GM12878 (cell line): ENCODE results near the gene TMCC3. TPM values are rescaled to one million over a fixed set of nuclear protein-coding genes. Genes with fewer than 3 reads are reported as not detected.

ENCODE experiments used
- ATAC-seq: fragments of 200-7000 bp; cut with Tn5 transposase; 3 replicates; pipeline ENCODE4 v1.9.1; 2020; ENCODE audit warnings: mild to moderate bottlenecking, moderate library complexity
- BruUV-seq: library from RNA; stranded (reverse); fragments of 400-500 nt; replicated peaks from 2 replicates; lab custom pipeline; 2021; lab: Mats Ljungman, UMichigan
- CTCF ChIA-PET: fragments of 300-600 bp; sonication (Branson Sonifier 250); formaldehyde crosslinking; extraction: SDS; loops from one replicate; lab custom pipeline; 2021; ENCODE audit warnings: inconsistent platforms; lab: Yijun Ruan, JAX
- POLR2A ChIA-PET: fragments of 350-600 bp; formaldehyde crosslinking; extraction: SDS; loops from one replicate; lab custom pipeline; 2021; ENCODE audit warnings: inconsistent platforms; lab: Charles Lee
- RAD21 ChIA-PET: fragments of 300-600 bp; sonication (Branson Sonifier 250); formaldehyde crosslinking; loops from one replicate; lab custom pipeline; 2023; ENCODE audit warnings: antibody characterized with exemption; ENCODE audit not compliant: unreplicated experiment; lab: Charles Lee
- SMC1A ChIA-PET: fragments of 300-600 bp; sonication (Branson Sonifier 250); formaldehyde crosslinking; loops from one replicate; lab custom pipeline; 2023; ENCODE audit not compliant: unreplicated experiment, uncharacterized antibody; lab: Charles Lee
- DNase-seq: peaks from one replicate; pipeline ENCODE4 v3.0.0-alpha.2; 2011; ENCODE audit warnings: low read depth, low spot score
- FAIRE-seq: peaks from 3 replicates; lab custom pipeline; 2011; peaks lifted over from hg19 to GRCh38; lab: Jason Lieb, UNC
- H2AFZ ChIP-seq: 2 replicates; pipeline ENCODE4 v1.6.0; 2011; ENCODE audit warnings: low read depth, low read length, control low read depth; ENCODE audit not compliant: control insufficient read depth
- H3K27ac ChIP-seq: 2 replicates; pipeline ENCODE4 v1.5.1; 2011; ENCODE audit warnings: control low read depth; ENCODE audit not compliant: control insufficient read depth, insufficient read depth
- H3K27me3 ChIP-seq, 2 experiments: replicated peaks in 1 of 2; 2 replicates each; pipeline versions ENCODE4 v1.6.0 to v1.6.1; 2011; ENCODE audit warnings: low read length in 1 of 2; ENCODE audit not compliant: control insufficient read depth in 2 of 2, insufficient read depth in 2 of 2
- H3K36me3 ChIP-seq, 2 experiments: 2 replicates each; pipeline ENCODE4 v1.5.1; 2011; ENCODE audit warnings: low read length in 1 of 2; ENCODE audit not compliant: control insufficient read depth in 2 of 2, insufficient read depth in 2 of 2
- H3K4me1 ChIP-seq: 2 replicates; pipeline ENCODE4 v1.6.1; 2011; ENCODE audit warnings: mild to moderate bottlenecking, low read length, moderate library complexity, mixed read lengths; ENCODE audit not compliant: control insufficient read depth, insufficient read depth
- H3K4me2 ChIP-seq: 2 replicates; pipeline ENCODE4 v1.6.0; 2011; ENCODE audit warnings: control low read depth; ENCODE audit not compliant: control insufficient read depth, insufficient read depth
- H3K4me3 ChIP-seq: fragments of 200-600 bp; sonication (generic); 2 replicates; pipeline ENCODE4 v1.5.1; 2016
- H3K79me2 ChIP-seq: 2 replicates; pipeline ENCODE4 v1.6.0; 2011; ENCODE audit warnings: low read length; ENCODE audit not compliant: control insufficient read depth, insufficient read depth
- H3K9ac ChIP-seq: 2 replicates; pipeline ENCODE4 v1.8.0; 2011; ENCODE audit warnings: low read length, control low read depth, mixed read lengths; ENCODE audit not compliant: control insufficient read depth, insufficient read depth
- H3K9me3 ChIP-seq: replicated peaks from 3 replicates; pipeline ENCODE4 v1.5.1; 2011; ENCODE audit warnings: mild to moderate bottlenecking, low read length; ENCODE audit not compliant: control insufficient read depth, insufficient read depth
- H4K20me1 ChIP-seq: 2 replicates; pipeline ENCODE4 v1.6.0; 2011; ENCODE audit not compliant: control insufficient read depth, insufficient read depth
- ASH2L ChIP-seq: fragments of 300-600, 200-600 bp; sonication (generic); IDR thresholded peaks from 2 replicates; pipeline ENCODE4 v1.6.1; 2017; ENCODE audit warnings: low read depth, mild to moderate bottlenecking, borderline replicate concordance
- E2F4 ChIP-seq: IDR thresholded peaks from 2 replicates; pipeline ENCODE4 v1.6.1; 2012; ENCODE audit warnings: low read depth, low read length, improper control_type of control experiment
- ETV6 ChIP-seq, 2 experiments: fragments of 450-650 bp in 1 of 2; IDR thresholded peaks in 1 of 2; conservative IDR thresholded peaks in 1 of 2; 2 replicates each; pipeline ENCODE4 v1.6.1; 2014; ENCODE audit warnings: antibody characterized with exemption in 1 of 2, borderline replicate concordance in 1 of 2, low read depth in 1 of 2, mild to moderate bottlenecking in 1 of 2, moderate library complexity in 1 of 2
- HSF1 ChIP-seq: fragments of 150-350 bp; IDR thresholded peaks from 2 replicates; pipeline ENCODE4 v1.6.1; 2014; ENCODE audit warnings: mild to moderate bottlenecking, low read depth, low read length
- ZBTB4 ChIP-seq: fragments of 450-650 bp; formaldehyde crosslinking; IDR thresholded peaks from 2 replicates; pipeline ENCODE4 v1.4.0; 2022; ENCODE audit warnings: mild to moderate bottlenecking, moderate library complexity
- ZZZ3 ChIP-seq: IDR thresholded peaks from 2 replicates; pipeline ENCODE4 v1.6.1; 2011; ENCODE audit warnings: low read depth; ENCODE audit not compliant: control insufficient read depth, insufficient read length
- WGBS: methylation state at CpG from one replicate; pipeline ENCODE4 v1.1.6; 2016; ENCODE audit warnings: low lambda C conversion rate; ENCODE audit not compliant: insufficient replicate concordance, insufficient coverage; ENCODE audit errors: missing lambda C conversion rate; 5-methylcytosine and 5-hydroxymethylcytosine counted together
- in situ Hi-C: fragments of 300-500 bp; cut with MboI; formaldehyde crosslinking; loops from 9 replicates; pipeline ENCODE4 v1.14.3; 2018; ENCODE audit warnings: mixed read lengths
- intact Hi-C: fragments of 100-400 bp; cut with micrococcal nuclease; formaldehyde crosslinking; loops from one replicate; pipeline ENCODE4 v1.14.2; 2022; ENCODE audit not compliant: unreplicated experiment
- polyA plus RNA-seq, 11 experiments: library from polyadenylated mRNA; depleted of rRNA in 4 of 11; unstranded in 6 of 11; stranded (reverse) in 5 of 11; fragments of >200 nt; fragmentation: Nextera tagmentation in 4 of 11; fragmentation: Illumina TruSeq in 1 of 11; extraction: Ambion mirVana in 4 of 11; extraction: Trizol in 1 of 11; gene quantifications; 1 replicate in 1 of 11; 2 replicates in 10 of 11; pipeline versions ENCODE4 v1.2.1 to v1.2.3, GENCODE V29; 2011 to 2016; ENCODE audit warnings: inconsistent platforms in 2 of 11, missing spikeins in 2 of 11, low read depth in 1 of 11
- total RNA-seq, 4 experiments: library from RNA; depleted of rRNA in 3 of 4; stranded (reverse); fragments of >200 nt in 3 of 4; fragmentation: Illumina TruSeq in 1 of 4; extraction: Trizol in 1 of 4; gene quantifications; 2 replicates each; pipeline versions ENCODE4 v1.2.1 to v1.2.3, GENCODE V29; 2013 to 2021

TMCC3 gene
- total and polyA plus RNA-seq, 10 of the 15 experiments (the other 5 are each of a cell fraction or from before 2014, with no cell fraction given), result 5.8 to 29.8 (median 12.6) TPM

GRCh38 chr12:94625531-94625930, 24.8 kb downstream of the TMCC3 start:
- in situ Hi-C loops, result no loop called here
- intact Hi-C loops, result no loop called here

GRCh38 chr12:94623161-94623920, 27.0 kb downstream of the TMCC3 start:
- H3K4me3 ChIP-seq, result no peak overlapping the region
- in situ Hi-C loops (no loop called here), intact Hi-C loops (loop anchor here (5.0 kb wide), 3 partner anchors 99 to 209 kb away; no protein-coding TSS in a partner anchor)
- H3K27me3 ChIP-seq, result no peaks in the 10 kb centered on the region
- H3K4me2 ChIP-seq, result no peak overlapping the region
- FAIRE-seq, result no peak
- no peaks in the 10 kb centered on the region; a peak in 2 of 4 replicates for H3K36me3 ChIP-seq
- H2AFZ ChIP-seq, result no peak overlapping the region
- 86% methylated on average over 11 of the region's 11 CpGs for WGBS
- H3K9ac ChIP-seq, result no peak overlapping the region
- no TSS peak for BruUV-seq
- peaks cover 6% of the 10 kb centered on the region for H3K79me2 ChIP-seq
- DNase-seq, result no peak
- no peak for ATAC-seq
- SMC1A ChIA-PET, result interaction anchor here (0.8 to 5.2 kb wide), 25 partner anchors 11 to 380 kb away, joined by 3 to 58 read pairs (median 6); partner anchors contain the start of genes NDUFA12 and TMCC3
- POLR2A ChIA-PET, result interaction anchor here (0.6 to 2.1 kb wide), 8 partner anchors 14 to 290 kb away, joined by 3 to 8 read pairs (median 4); no protein-coding TSS in a partner anchor
- peaks cover 16% of the 10 kb centered on the region for H3K4me1 ChIP-seq
- CTCF ChIA-PET, result interaction anchor here (0.5 to 4.8 kb wide), 14 partner anchors 8 to 450 kb away, joined by 3 to 40 read pairs (median 4); partner anchors contain the start of gene NR2C1
- no peaks in the 10 kb centered on the region for H4K20me1 ChIP-seq
- RAD21 ChIA-PET, result interaction anchor here (0.8 to 5.2 kb wide), 13 partner anchors 19 to 251 kb away, joined by 3 to 68 read pairs (median 7); no protein-coding TSS in a partner anchor
- no peak overlapping the region for H3K27ac ChIP-seq
- peaks cover 2% of the 10 kb centered on the region; the same call in 2 of the 3 replicates for H3K9me3 ChIP-seq
- TF ChIP-seq ZBTB4 (CRISPR knock-in tag), result no peak
- no peak for TF ChIP-seq HSF1
- TF ChIP-seq ETV6 (conservative IDR thresholded peaks at IDR 0.05 in 1 of 2, IDR thresholded peaks at IDR 0.05 in 1 of 2; ENCODE audit: borderline replicate concordance in 1 of 2, low read depth in 1 of 2), result no peak
- no peak for TF ChIP-seq ASH2L
- no peak for TF ChIP-seq ZZZ3

More at GRCh38 chr12:94625531-94625930, 24.8 kb downstream of the TMCC3 start:
- Histone ChIP-seq H3K36me3 (no peaks in the 10 kb centered on the region; a peak in 1 of 4 replicates), H4K20me1 (no peaks in the 10 kb centered on the region), H3K4me1 (peaks cover 16% of the 10 kb centered on the region), H3K9me3 (peaks cover 2% of the 10 kb centered on the region; the same call in 2 of the 3 replicates), H3K4me3 (no peak overlapping the region), H3K9ac (no peak overlapping the region), H3K4me2 (no peak overlapping the region), H3K79me2 (peaks cover 5% of the 10 kb centered on the region), H3K27ac (no peak overlapping the region), H3K27me3 (no peaks in the 10 kb centered on the region), H2AFZ (no peak overlapping the region)
- no peak for FAIRE-seq
- no peak for ATAC-seq
- 83% methylated on average over 6 of the region's 6 CpGs for WGBS
- SMC1A ChIA-PET, result no interaction called here
- RAD21 ChIA-PET, result no interaction called here
- POLR2A ChIA-PET, result no interaction called here
- no peak for TF ChIP-seq E2F4
- DNase-seq, result no peak
- no TSS peak for BruUV-seq
- CTCF ChIA-PET, result no interaction called here
